Activated gamma-delta T cell treated with Interleukin-2 at 50 U/mL for 16 hours (primary cell): ENCODE measurements around the gene AURKA.

Experiments used
- DNase-seq: peaks from one replicate; pipeline ENCODE4 v3.0.0-alpha.2; 2020

AURKA gene

DNA sequence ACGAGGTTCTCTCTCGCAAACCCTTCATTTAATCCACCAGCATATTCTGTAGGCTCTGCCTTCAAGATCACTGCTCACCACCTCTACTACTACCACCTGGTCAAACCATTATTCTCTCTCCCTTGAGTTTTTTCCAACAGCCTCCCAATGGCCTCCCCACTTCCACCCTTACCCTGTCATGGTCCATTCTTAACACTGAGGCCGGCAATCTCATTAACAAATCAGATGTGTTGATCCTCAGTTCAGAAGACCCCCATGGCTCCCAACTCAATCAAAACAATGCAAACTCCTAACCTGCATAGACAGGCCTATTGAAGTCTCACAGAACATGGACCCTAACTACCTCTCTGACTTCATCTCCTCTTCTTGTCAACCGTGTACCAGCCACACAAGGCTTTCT, 2.2 kb downstream of the AURKA start:
- no peak for DNase-seq

DNA sequence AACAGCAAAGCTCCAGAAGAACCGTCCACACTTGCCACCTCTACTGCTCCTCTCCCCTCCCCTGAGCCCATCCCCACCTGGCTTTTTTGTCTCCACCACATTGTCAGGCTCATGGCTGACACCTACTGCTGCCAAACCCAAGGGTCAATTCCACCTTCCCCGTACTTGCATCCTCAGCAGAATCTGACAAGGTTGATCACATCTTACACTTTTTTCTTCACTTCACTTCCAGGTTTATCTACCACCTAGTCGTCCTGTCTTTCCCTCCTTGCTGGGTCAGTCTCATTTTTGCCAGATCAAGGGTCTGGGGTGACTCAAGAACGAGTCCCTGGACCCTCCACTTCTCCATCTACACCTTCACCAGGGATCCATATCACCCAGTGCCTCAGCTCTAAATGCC, 3.1 kb downstream of the AURKA start:
- DNase-seq = no peak

DNA sequence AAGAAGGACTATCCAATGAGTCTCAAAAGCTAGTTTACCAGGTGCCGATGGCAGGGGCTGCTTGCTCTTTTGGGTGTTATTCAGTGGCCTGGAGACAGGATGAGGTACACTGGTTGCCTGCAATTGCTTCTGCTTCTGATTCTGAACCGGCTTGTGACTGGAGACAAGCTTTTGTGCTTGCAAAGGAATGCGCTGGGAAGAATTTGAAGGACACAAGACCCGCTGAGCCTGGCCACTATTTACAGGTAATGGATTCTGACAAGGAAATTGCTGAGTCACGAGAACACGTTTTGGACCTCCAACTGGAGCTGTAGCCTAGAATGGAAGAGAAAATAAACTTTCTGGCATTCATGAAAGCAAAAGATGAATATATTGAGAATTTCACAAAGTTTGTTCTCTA, 5.8 kb downstream of the AURKA start:
- no peak for DNase-seq

DNA sequence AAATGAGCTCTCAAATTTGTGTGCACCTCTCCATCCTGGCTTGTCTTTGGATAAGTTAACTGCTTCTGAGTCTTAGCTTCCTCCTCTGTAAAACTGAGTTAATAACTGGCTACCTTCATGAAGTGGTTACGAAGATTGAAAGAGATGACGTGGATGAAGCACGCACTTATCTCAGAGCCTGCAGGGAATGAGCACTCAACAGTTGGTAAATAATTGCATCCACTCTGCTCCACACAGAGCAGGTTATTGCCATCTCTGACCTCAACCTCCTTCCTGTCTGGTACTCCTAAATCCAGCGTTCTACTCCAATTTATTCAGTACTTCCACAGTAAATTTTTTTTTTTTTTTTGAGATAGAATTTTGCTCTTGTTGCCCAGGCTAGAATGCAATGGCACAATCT, 6.9 kb downstream of the AURKA start:
- DNase-seq = no peak

DNA sequence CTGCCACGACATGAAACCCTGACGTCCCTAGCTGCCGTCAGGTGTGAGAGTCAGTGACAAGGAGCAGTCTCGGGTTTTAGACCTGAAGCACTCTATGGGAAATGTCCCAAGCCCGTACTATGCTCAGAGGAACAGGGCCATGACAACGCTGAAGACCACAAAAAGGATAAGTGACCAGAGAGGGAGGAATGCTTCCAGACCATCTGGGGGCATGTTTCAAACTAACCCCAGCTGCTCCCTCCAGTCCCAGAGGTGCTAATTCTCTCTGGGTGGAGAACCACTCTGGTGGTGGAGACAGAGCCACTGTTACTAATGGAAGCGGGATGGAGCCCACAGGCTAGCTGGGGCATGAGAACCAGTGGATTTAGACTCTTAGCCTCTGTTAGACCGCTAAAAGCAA, 8.7 kb downstream of the AURKA start:
- no peak for DNase-seq

DNA sequence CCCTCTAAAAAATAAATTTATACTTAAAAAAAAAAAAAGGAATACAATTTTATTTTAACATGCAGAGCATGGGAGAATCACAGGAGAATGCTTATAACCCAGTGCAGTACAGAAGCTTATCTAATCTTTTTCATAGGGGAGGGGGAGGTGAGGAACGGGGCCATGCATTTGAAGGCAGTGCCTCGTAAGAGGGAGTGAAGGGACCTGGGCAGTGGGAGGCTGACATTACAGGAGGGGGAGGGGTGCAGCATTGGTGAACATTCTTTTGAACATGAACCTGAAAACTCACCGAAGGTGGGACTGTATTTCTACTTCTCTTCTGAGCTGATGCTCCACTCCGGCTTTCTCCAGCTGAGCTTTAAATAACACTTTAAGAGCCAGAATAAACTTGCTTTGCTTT, 9.3 kb downstream of the AURKA start:
- DNase-seq = no peak

DNA sequence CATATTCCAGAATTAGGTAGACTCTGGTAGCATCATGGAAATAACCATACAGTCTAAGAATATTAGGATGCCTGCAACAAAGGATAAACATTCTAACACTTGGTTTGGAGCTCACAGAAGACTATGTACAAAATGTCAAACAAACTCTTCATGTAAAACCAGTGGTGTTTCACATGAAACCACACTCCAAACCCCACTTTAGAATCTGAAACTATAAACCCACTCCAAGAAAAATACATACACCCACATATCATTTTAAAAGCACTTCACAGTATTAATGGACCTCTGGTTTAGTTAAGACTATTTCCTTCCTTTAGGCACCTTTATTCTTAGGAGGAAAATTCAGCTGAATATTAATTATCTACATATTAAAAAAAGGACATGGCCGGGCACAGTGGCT, 10.5 kb downstream of the AURKA start:
- no peak for DNase-seq

DNA sequence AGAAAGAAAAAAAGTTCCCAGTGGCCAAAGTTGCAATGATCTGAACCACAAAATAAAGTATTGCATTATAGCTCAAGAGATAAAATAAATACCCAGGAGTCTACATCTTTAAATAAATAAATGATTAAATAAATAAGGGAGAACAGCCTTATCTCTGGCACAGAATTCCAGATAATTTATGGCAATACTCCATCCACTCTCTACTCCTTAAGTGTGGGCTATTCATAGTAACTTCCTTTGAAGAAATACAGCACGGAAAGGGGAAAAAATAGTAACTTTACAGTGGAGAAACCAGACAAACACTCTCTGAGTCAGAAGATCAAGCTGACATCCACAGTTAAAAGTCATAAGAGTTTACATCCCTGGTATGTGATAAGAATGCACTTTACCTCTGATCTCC, 11.6 kb downstream of the AURKA start:
- DNase-seq = no peak

DNA sequence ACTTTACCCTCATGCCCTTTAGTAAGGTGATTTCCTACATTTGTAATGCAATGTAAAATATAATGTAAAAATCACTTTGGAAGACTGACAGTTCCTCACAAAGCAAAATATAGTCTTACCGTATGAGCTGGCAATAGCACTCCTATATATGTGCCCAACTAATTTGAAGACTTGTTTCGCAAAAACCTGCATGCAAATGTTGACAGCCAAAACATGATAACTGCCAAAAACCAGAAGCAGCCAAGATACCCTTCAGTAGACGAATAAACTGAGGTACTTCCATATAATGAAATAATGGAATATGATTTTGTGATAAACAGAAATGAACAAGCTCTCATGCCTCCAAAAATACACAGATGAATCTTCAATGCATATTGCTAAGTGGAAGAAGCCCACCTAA, 13.6 kb downstream of the AURKA start:
- DNase-seq = no peak

DNA sequence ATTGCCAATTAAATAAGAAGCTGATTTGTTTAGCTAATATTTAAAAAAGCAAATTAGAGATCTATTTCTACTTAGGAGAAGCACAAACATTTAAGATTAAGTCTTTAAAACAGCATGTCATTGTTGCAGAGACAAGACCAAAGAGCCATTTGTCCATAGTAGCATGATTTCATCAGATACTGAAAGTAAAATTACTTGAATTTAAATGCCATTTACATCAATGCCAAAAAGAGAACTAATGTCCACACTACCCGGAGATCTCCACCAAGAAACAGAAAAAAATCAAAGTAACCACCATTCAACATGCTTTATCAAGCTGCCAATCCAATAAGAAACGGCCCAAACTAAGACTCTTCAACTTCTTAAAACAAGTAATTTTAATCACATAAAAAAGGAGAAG, 15.7 kb downstream of the AURKA start:
- DNase-seq = no peak

DNA sequence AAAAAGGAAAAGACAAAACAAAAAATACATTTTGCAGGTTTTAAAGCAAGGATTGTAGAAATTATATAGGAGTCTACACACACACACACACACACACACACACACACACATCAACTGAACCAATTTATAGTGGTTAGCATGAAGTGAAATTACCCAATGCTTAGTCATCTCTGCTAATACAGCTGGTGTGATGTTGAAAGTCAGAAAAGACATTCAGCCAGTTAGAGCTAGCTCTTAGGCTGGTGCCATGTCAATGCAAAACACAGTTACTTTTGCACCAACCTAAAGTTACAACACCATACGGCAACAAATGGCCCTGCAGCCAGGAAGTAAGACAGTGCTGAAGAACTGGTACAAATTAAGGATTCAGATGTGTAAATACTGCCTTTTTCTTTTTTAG, 18.1 kb downstream of the AURKA start:
- DNase-seq = no peak

DNA sequence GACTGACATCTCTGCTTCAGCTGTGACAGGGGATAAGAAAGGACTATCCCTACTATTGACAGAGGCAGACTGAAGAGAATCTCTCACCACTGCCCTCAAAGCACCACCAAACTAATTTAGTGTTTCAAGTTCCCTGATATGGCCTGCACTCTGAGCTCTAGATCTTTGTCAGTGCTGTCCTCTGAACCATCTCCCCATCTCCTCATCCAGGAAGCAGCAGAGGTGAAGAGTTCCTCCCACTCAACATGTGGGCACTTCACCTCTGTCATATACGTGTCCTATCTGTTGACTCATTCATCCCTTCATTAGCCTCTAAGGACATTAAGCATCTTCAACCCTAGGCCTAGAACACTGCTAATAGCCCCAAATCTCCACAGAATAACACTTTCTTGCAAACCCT, 19.2 kb downstream of the AURKA start:
- no peak for DNase-seq

DNA sequence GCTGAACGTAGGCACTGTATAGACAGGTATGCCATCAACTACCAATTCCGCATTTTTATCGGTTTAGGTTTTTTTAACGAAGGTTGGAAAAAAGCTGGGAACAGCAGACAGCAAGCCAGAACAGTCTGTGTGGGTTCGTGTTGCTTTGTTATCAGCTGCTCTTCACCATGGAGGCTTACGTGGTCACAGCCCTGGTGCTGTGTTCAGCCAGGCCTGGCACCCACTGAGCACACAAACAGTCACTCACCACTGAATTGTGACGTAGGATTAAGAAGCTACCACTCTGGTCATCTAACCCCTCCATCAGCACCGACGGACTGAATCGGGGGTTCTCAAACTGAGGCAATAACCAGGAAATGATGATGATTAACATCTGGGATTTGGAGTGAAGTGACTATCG, 20.0 kb downstream of the AURKA start:
- no peak for DNase-seq

DNA sequence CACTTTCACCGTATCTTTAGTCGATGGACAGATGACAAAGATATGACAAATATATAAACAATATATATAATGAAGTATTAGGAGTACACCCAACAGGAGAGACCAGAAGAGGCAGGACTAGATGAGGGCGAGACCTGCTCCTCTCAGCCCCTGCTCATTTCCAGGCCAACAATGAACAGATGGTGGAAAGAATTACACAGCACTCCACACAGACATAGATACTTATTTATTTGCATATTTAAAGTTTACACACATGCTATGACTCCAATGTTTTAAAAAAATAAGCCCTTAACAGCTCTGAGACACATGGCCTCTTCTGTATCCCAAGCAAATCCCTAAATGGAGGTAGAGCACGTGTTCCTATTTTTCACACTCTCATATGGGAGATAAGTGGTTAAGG, 22.8 kb downstream of the AURKA start:
- no peak for DNase-seq

DNA sequence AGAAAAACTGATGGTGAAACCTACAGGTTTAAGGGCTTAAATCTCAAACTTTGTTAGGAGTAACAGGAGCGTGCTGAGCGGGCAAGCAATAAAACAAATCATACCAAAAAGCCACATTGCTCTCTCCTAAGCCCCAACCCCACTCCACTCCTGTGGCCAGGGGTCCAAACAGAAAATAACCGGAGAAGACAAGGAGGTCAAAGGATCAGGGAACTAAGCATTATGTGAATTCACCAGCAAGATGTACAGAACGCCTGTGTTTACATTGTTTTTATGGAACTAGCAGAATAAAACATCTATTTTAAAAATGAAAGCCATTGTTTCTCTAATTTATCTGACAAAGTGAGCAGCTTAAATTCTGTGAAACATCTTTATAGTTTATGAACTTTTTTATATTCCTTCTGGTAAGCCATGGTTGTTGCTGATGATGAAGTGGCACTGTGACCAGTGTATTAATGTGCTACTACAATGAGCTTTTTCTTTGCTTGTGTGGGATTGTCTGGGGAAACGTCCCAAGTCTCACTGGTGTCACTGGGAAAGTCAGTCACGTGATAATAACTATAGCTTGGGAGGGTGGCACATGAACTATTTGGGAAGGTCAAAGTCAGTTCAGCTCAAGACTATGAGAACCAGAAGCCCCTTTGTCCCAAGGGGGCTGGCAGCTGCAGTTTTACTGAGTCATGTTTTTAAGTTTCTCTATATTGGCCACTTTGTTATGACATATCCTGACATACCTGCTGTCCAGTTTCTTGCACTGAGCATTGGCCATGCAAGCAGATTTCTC, 23.5 kb downstream of the AURKA start:
- DNase-seq = no peak

DNA sequence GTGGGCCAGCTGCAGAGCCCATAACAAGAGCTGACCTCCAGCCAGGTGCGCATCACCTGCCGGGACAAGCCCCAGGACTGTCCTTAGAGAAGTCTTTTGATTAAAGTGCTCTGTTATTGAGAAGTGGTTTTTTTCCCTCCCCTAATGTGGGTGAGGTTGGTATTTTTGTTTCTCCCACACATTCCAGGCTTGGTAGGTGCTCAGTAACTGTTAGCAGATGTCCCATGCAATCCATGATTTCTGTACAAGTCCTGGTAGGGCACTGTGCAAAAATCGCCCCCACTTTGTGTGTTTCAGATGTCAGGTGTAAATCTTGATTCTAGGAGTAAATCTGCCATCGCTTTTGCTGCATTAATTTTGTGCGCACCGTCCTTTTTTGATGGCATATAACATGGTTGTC, 28.5 kb downstream of the AURKA start:
- DNase-seq = no peak

DNA sequence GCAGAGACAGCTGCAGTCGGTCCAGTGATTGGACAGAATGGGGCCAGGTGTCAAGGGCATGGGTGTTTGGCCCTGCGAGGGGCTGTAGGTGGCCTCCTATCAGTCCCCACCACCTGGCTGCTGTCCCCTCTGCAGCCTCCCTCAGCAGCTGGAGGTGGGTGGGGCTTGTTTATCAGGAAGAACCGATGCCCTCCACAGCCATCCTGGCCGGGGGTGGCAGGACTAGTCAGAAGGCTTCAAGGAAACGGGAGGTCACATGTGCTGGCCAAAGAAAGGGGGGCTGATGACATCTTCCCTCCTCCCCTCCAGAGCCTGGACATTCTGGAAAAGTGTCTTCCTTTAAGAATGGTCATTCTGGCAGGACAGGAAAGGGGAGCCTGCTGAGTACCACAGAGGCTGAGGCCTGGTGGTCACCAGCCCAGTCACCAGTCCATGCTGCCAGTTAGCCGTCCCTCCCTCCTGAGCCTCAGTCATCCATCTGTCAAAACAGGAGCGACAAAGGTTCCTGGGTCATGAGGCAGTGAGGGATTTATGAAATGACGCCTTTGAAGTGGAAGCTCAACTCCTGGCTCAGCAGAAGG, 29.1 kb downstream of the AURKA start:
- no peak for DNase-seq

DNA sequence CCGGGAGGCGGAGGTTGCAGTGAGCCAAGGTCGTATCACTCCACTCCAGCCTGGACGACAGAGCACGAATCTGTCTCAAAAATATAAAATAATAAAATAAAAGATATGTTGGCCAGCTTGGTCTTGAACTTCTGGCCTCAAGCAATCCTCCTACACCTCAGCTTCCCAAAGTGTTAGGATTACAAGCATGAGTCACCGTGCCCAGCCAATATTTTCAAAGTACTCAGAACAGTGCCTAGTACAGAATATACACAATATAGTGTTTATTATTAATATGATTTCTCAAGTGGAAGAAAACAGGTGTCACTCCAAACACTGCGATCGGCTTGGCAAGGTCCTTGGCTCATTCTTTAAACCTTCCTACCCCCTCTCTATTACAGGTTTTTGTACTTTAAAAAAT, 30.1 kb downstream of the AURKA start:
- DNase-seq = no peak

DNA sequence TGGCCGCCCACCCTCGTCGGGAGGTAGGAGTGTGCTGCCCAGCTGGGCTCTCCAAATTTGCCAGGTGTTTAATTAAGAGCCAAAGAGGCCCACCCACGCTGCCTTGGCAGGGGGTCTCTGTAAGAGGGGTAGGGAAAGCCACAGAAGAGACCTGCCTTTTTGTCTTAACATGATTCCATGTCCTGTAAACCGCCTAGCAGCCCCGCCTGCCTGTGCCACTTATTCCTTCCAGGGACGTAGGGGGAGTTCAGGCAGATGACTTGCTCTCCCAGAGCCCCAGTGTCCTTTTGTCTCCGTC, 31.2 kb downstream of the AURKA start:
- DNase-seq = no peak

DNA sequence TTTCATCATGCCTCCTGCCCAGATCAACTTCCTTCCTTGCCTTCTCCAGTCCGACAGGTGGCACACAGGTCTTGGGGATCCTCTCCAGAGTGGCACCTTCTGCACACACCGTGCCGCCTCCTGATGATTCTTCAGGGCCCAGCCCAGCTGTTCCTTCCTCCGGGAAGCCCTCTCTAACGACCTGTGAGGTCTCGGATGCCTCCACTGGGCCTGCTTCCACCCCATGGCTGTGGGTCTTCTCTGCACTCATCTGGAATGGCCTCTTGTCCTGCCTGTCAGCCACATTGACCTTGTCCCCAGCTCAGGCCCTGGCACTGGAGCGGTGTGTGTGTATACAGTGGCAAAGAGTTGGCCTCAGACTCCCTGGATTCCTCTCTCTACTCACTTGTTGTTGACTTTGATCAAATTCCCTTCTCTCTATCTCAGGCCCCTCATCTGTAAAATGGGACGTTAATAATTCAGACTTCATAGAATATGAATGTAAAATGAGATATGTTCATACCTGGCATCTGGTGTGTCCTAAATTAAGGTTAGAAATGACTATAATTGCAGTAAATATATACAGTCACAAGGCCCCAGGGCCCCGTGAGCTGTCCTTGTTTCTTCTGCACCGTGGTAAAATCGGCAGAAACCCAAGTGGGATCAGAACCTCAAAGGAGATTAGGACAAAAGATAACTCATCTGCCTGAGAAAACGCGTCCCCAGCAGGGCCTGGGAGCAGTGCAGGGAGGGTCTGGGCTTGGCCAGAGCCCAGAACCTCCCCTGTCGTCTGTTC, 31.7 kb downstream of the AURKA start:
- no peak for DNase-seq

DNA sequence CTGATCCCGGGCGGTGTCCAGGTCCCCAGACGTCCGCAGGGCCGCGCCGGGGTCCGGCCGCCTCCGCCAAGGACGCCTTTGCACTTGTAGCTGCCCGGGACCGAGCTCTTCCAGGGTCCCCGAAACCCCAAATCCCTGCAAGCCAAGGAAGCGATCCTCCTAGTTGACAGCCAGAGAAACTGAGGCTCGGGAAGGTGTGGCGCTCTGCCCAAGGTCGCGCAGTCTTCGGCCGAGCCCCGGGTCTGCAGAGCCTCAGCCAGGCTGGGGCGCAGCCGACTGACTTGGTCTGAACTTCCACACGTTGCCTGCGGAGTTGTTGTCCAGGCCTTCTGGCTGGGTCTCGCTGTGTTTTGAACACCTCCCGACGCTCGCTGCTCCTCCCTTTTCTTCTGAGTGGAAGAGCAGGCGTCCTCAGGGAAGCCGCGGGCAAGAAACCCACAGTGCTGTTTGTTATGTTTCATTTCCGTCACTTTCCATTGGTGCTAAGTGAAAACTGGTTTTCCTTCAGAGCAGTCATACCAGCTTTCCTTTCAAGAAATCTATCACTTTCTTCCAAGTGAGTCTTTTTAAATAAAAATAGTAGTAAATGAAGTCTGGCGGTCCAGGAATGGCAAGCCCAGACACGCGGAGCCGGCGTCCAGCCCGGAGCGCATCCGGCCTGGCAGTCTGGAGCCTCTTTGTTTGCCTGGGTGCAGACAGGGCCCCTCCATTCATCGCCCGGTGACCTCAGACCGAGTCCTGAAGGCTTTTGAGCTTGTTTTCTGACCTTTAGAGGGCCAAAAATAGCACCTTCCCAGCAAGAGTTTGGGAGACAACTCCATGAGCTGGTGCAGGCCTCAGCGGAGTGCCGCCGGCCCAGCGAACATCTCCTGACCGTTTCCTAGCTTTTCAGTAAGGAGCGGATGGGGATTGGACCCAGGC, 32.5 kb downstream of the AURKA start:
- DNase-seq = peak; percentile 7

DNA sequence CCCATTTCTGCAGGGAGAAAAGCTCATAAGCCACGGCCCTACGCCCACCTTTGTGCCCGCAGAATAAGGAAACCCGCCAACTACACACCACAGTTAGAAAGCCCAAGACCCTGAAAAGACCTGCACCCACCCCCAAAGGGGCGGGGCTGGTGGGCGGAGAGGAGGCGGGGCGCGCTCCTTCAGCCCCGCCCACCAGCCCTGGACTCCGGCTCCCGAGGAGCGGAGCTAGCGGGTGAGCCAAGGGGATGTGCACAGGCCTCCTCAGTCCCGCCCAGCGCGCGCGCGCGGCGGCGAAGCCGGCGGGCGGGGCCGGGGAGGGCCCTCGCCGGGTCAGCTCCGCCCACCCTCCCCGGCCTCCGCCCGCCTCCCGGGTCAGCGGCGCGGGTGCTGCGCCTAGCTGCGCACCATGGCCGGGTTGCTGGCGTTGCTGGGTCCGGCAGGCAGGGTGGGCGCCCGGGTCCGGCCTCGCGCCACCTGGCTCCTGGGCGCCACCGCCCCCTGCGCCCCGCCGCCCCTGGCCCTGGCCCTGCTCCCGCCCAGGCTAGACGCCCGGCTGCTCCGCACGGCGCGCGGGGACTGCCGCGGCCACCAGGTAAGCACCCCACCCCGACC, 33.3 kb downstream of the AURKA start, which contains the start of gene FAM210B:
Gene FAM210B, plus strand, starts transcription at position 375 of the 612 bp plus-strand sequence. Its CDS starts 32 bp downstream, at position 407.
- DNase-seq = peak; percentile 76

DNA sequence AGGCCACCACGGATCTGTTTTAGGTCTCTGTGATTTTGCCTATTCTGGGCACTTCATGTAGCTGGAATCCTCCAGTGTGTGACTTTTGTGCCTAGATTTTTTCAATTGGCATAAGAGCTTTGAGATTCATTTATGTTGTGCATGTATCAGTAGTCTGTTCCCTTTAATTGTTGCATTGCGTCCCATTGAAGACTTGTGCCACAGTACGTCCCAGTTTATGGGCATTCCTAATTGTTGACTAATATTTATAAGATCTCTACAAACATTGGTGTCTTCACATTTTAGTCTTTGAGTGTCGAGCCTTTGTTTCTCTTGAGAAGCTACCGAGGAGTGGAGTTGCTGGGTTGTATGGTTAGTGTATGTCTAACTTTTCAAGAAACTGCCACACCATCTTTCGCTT, 33.9 kb downstream of the AURKA start:
- DNase-seq = no peak
